Kidney epithelial cell (primary cell): Measurements from ENCODE around the gene BIRC3. TPM values are rescaled to one million over a fixed set of nuclear protein-coding genes. Genes with fewer than 3 reads are reported as not detected.
A peak's percentile ranks its signal among the peaks of the same experiment; 100 is the strongest.

Experiments
- DNase-seq: peaks from one replicate; pipeline ENCODE4 v3.0.0-alpha.2; 2010; ENCODE audit warnings: low read depth
- H3K27me3 ChIP-seq: 2 replicates; pipeline ENCODE4 v1.6.0; 2011; ENCODE audit warnings: low read length; ENCODE audit not compliant: control insufficient read depth, insufficient read depth
- H3K36me3 ChIP-seq: 2 replicates; pipeline ENCODE4 v1.5.1; 2011; ENCODE audit warnings: low read length; ENCODE audit not compliant: control insufficient read depth, insufficient read depth
- H3K4me3 ChIP-seq: 2 replicates; pipeline ENCODE4 v1.5.1; 2011; ENCODE audit warnings: low read depth, mild to moderate bottlenecking, control low read depth, low read length
- CTCF ChIP-seq: IDR thresholded peaks from 2 replicates; pipeline ENCODE4 v1.5.1; 2011; ENCODE audit warnings: mild to moderate bottlenecking, moderate library complexity, low read length, control low read depth, inconsistent platforms; ENCODE audit not compliant: insufficient read depth, poor library complexity, severe bottlenecking
- total RNA-seq: library from RNA; depleted of rRNA; stranded (reverse); fragments of >200 nt; gene quantifications from 2 replicates; pipeline ENCODE4 v1.2.3, GENCODE V29; 2015

The BIRC3 gene
- total RNA-seq, 1 donor from 2014 or later, result 10.0 TPM

GRCh38 chr11:102302241-102302640 lies 15.0 kb upstream of the BIRC3 start:
- Histone ChIP-seq H3K27me3 (no peaks in the 10 kb centered on the region), H3K36me3 (no peaks in the 10 kb centered on the region), H3K4me3 (no peak overlapping the region)
- TF ChIP-seq CTCF, result no peak
- no peak for DNase-seq

- Histone ChIP-seq H3K36me3 (no peaks in the 10 kb centered on the region), H3K27me3 (no peaks in the 10 kb centered on the region), H3K4me3 (no peak overlapping the region)
- DNase-seq, result no peak
- no peak for TF ChIP-seq CTCF
These were observed 12.6 kb upstream of the BIRC3 start for GRCh38 chr11:102304686-102305085.

GRCh38 chr11:102305352-102306047 lies 11.8 kb upstream of the BIRC3 start:
- no peaks in the 10 kb centered on the region for H3K27me3 ChIP-seq
- H3K4me3 ChIP-seq, result no peak overlapping the region
- H3K36me3 ChIP-seq, result no peaks in the 10 kb centered on the region
- no peak for DNase-seq
- no peak for TF ChIP-seq CTCF

- peak; percentile 28 for TF ChIP-seq CTCF
- no peaks in the 10 kb centered on the region for H3K27me3 ChIP-seq
- H3K4me3 ChIP-seq, result no peak overlapping the region
- no peaks in the 10 kb centered on the region for H3K36me3 ChIP-seq
- DNase-seq, result no peak
These were observed 11.2 kb upstream of the BIRC3 start for GRCh38 chr11:102306048-102306597.

- DNase-seq, result no peak
- Histone ChIP-seq H3K36me3 (no peaks in the 10 kb centered on the region), H3K27me3 (no peaks in the 10 kb centered on the region), H3K4me3 (no peak overlapping the region)
- no peak for TF ChIP-seq CTCF
These were observed 10.2 kb upstream of the BIRC3 start for GRCh38 chr11:102306817-102307726.
